SH-SY5Y (cell line): ENCODE data around the gene RNF38.

Source experiments
- GATA2 ChIP-seq: IDR thresholded peaks from 2 replicates; pipeline ENCODE4 v1.6.1; 2011; ENCODE audit warnings: mild to moderate bottlenecking, low read depth, low read length
- GATA3 ChIP-seq: IDR thresholded peaks from 2 replicates; pipeline ENCODE4 v1.6.1; 2011; ENCODE audit warnings: low read depth, mild to moderate bottlenecking, low read length, moderate library complexity

GRCh38 chr9:36396985-36397384 is 3.1 kb downstream of the RNF38 start:
- TF ChIP-seq GATA3 = no peak
- TF ChIP-seq GATA2 = no peak
